ENCODE measurements around the gene MSANTD3. TPM values are rescaled to one million over a fixed set of nuclear protein-coding genes. Genes with fewer than 3 reads are reported as not detected.

Gene MSANTD3
- total and polyA plus RNA-seq, 7 experiments from 2014 or later: 3.5 to 13.4 (median 7.5) TPM

- peaks cover 0 to 7% (median 0%) of the 10 kb centered on the region in 7 donors for H3K4me1 Mint-ChIP-seq
Observed at GRCh38 chr9:100468041-100468440, 41.1 kb downstream of the MSANTD3 start.

DNA sequence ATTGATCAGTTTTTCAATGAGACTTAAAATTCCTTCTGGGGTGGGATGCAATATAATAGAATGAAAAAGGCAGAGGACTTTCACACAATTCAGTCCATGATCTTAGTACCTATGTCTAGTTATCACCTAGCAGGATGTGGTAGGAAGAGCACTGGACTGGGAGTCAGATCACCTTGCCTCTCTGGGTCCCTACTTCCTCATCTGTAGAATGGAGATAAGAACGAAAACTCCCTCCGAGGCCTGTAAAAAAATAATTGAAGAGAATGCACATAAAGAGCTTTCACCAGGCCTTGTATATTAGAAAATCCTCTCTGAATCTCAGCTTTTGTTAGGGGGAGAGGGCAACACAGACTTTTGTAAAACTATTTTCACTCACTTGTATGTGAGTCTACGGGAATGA, 45.3 kb downstream of the MSANTD3 start:
- H3K9me3 Mint-ChIP-seq: peaks cover 0 to 2% (median 0%) of the 10 kb centered on the region in 11 donors
- Histone ChIP-seq H3K4me3 (ENCODE audit: low read length) (no peak overlapping the region), H3K27ac (ENCODE audit: low read depth, low read length) (no peak overlapping the region), H3K9me3 (ENCODE audit: control insufficient read depth in 2 of 3, low read length in 3 of 3) (no peaks in the 10 kb centered on the region), H3K27me3 (ENCODE audit: control insufficient read depth in 2 of 2, insufficient read depth in 2 of 2, low read length in 2 of 2) (no peaks in the 10 kb centered on the region), H3K4me1 (ENCODE audit: control insufficient read depth in 2 of 2, insufficient read depth in 2 of 2, low read length in 2 of 2) (no peaks in the 10 kb centered on the region), H3K36me3 (ENCODE audit: control insufficient read depth in 2 of 3, insufficient read depth in 3 of 3, low read length in 3 of 3) (no peaks in the 10 kb centered on the region)
- peaks cover 0 to 12% (median 6%) of the 10 kb centered on the region in 7 donors for H3K4me1 Mint-ChIP-seq
- intact Hi-C loops (cut with micrococcal nuclease): no loop called here
- H3K4me3 Mint-ChIP-seq: peak overlapping the region; percentile 39 to 83 (median 66)
- H3K36me3 Mint-ChIP-seq: peaks cover 0 to 7% (median 0%) of the 10 kb centered on the region in 5 donors
- CTCF ChIA-PET: interaction anchor here (0.7 kb wide), 1 partner anchor 13 kb away, joined by 3 read pairs; no protein-coding TSS in a partner anchor
- ATAC-seq: no peak
- POLR2A ChIA-PET: no interaction called here
- DNase-seq: no peak
- H3K27me3 Mint-ChIP-seq: peaks cover 38 to 61% (median 49%) of the 10 kb centered on the region in 5 donors
- no peak overlapping the region for H3K27ac Mint-ChIP-seq

More at GRCh38 chr9:100468041-100468440, 41.1 kb downstream of the MSANTD3 start:
- intact Hi-C loops (cut with micrococcal nuclease): no loop called here
- DNase-seq: no peak
- Mint-ChIP-seq H3K27me3 (peaks cover 20 to 47% (median 25%) of the 10 kb centered on the region in 5 donors), H3K27ac (no peak overlapping the region), H3K36me3 (peaks cover 0 to 4% (median 0%) of the 10 kb centered on the region in 5 donors), H3K9me3 (no peaks in the 10 kb centered on the region), H3K4me3 (no peak overlapping the region)
- Histone ChIP-seq H3K27me3 (ENCODE audit: control insufficient read depth in 2 of 2, insufficient read depth in 2 of 2, low read length in 2 of 2) (no peaks in the 10 kb centered on the region), H3K4me3 (ENCODE audit: low read length) (no peak overlapping the region), H3K9me3 (ENCODE audit: control insufficient read depth in 2 of 3, low read length in 3 of 3) (no peaks in the 10 kb centered on the region), H3K4me1 (ENCODE audit: control insufficient read depth in 2 of 2, insufficient read depth in 2 of 2, low read length in 2 of 2) (no peaks in the 10 kb centered on the region), H3K27ac (ENCODE audit: low read depth, low read length) (no peak overlapping the region), H3K36me3 (ENCODE audit: control insufficient read depth in 2 of 3, insufficient read depth in 3 of 3, low read length in 3 of 3) (no peaks in the 10 kb centered on the region)
- no peak for ATAC-seq
- ChIA-PET POLR2A (no interaction called here), CTCF (no interaction called here)

- peak within 1 kb of the TSS; percentile 35 for H3K4me3 ChIP-seq (ENCODE audit: low read length)
- peaks cover 38 to 61% (median 51%) of the 10 kb centered on the region in 5 donors for H3K27me3 Mint-ChIP-seq
- CTCF ChIA-PET: interaction anchor here (0.7 kb wide), 1 partner anchor 14 kb away, joined by 3 read pairs; no protein-coding TSS in a partner anchor
Observed at GRCh38 chr9:100472788-100473275, 45.9 kb downstream of the MSANTD3 start, which contains the start of gene TMEFF1. TSS of gene TMEFF1 (plus strand) at chr9:100473149. CDS start at chr9:100473545, 396 bp downstream.

GRCh38 chr9:100473276-100474081, 46.5 kb downstream of the MSANTD3 start:
- ChIA-PET POLR2A (no interaction called here), CTCF (no interaction called here)
- peak; percentile 60 for ATAC-seq
- H3K36me3 ChIP-seq (ENCODE audit: control insufficient read depth in 2 of 3, insufficient read depth in 3 of 3, low read length in 3 of 3): no peaks in the 10 kb centered on the region
- Mint-ChIP-seq H3K36me3 (peaks cover 0 to 7% (median 0%) of the 10 kb centered on the region in 5 donors), H3K4me3 (peak overlapping the region; percentile 25 to 81 (median 72)), H3K27ac (no peak overlapping the region), H3K4me1 (peaks cover 0 to 12% (median 6%) of the 10 kb centered on the region in 7 donors), H3K27me3 (peaks cover 38 to 61% (median 53%) of the 10 kb centered on the region in 5 donors), H3K9me3 (peaks cover 0 to 2% (median 0%) of the 10 kb centered on the region in 11 donors)
- no peaks in the 10 kb centered on the region for H3K9me3 ChIP-seq (ENCODE audit: control insufficient read depth in 2 of 3, low read length in 3 of 3)
- peak in 8 of 9 donors; percentile 5 to 54 (median 21) for DNase-seq
- no peaks in the 10 kb centered on the region for H3K4me1 ChIP-seq (ENCODE audit: control insufficient read depth in 2 of 2, insufficient read depth in 2 of 2, low read length in 2 of 2)
- H3K27ac ChIP-seq (ENCODE audit: low read depth, low read length): no peak overlapping the region
- intact Hi-C loops (cut with micrococcal nuclease): no loop called here
- peak overlapping the region; percentile 35 for H3K4me3 ChIP-seq (ENCODE audit: low read length)
- no peaks in the 10 kb centered on the region for H3K27me3 ChIP-seq (ENCODE audit: control insufficient read depth in 2 of 2, insufficient read depth in 2 of 2, low read length in 2 of 2)

More at GRCh38 chr9:100472788-100473275, 45.9 kb downstream of the MSANTD3 start, which contains the start of gene TMEFF1:
- POLR2A ChIA-PET: no interaction called here
- no peaks in the 10 kb centered on the region for H3K36me3 ChIP-seq (ENCODE audit: control insufficient read depth in 2 of 3, insufficient read depth in 3 of 3, low read length in 3 of 3)
- H3K9me3 ChIP-seq (ENCODE audit: control insufficient read depth in 2 of 3, low read length in 3 of 3): no peaks in the 10 kb centered on the region
- H3K4me3 Mint-ChIP-seq: peak within 1 kb of the TSS; percentile 60 to 87 (median 76)
- ATAC-seq (peak; percentile 83), DNase-seq (peak in 8 of 9 donors; percentile 17 to 60 (median 26))
- H3K27ac ChIP-seq (ENCODE audit: low read depth, low read length): no peak within 1 kb of the TSS
- no peaks in the 10 kb centered on the region for H3K27me3 ChIP-seq (ENCODE audit: control insufficient read depth in 2 of 2, insufficient read depth in 2 of 2, low read length in 2 of 2)
- peaks cover 0 to 7% (median 0%) of the 10 kb centered on the region in 5 donors for H3K36me3 Mint-ChIP-seq
- no peaks in the 10 kb centered on the region for H3K4me1 ChIP-seq (ENCODE audit: control insufficient read depth in 2 of 2, insufficient read depth in 2 of 2, low read length in 2 of 2)
- H3K4me1 Mint-ChIP-seq: peaks cover 0 to 12% (median 6%) of the 10 kb centered on the region in 7 donors
- H3K9me3 Mint-ChIP-seq: peaks cover 0 to 2% (median 0%) of the 10 kb centered on the region in 11 donors
- intact Hi-C loops (cut with micrococcal nuclease): no loop called here
- H3K27ac Mint-ChIP-seq: no peak within 1 kb of the TSS

DNA sequence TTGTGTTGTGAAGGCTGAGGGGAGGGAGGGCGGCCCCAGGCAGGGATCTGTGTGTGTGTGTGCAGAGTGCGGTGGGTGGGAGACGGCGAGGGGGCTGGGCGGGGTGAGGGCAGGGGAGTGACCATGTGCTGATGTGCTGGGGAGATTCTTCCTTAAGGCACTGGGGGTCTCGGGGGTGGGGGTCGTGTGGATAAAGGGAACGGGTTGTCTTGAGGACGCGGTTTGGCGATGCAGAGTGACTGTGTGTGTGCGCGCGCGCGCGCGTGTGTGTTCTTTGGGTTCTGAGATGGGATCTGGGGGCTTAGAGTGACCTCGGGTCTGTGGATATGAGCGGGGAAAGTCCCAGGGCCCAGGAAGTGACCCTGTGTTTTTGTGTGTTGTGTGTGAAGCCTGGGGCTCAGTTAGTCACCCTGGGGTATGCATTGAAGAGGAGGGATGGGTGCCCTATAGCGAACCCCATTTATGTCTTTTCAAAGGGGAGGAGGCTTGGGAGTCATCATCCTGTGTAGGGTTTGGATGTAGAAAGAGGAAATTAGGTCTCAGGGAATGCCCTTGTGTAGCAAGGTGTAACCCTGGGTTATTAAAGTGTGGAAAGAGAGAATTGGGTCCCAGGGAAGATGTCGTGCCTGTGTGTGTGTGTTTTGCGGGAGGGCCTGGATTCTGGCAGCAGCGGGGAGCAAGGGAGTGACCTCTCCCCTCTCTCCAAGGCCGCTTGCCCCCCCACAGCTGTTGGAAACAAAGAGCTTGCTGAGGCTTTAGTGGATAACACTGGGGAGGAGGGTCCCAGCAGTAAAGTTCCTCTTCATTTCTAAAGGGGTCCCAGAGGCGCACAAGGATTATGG, 47.4 kb downstream of the MSANTD3 start:
- Histone ChIP-seq H3K27me3 (ENCODE audit: control insufficient read depth in 2 of 2, insufficient read depth in 2 of 2, low read length in 2 of 2) (no peaks in the 10 kb centered on the region), H3K4me1 (ENCODE audit: control insufficient read depth in 2 of 2, insufficient read depth in 2 of 2, low read length in 2 of 2) (no peaks in the 10 kb centered on the region), H3K9me3 (ENCODE audit: control insufficient read depth in 2 of 3, low read length in 3 of 3) (no peaks in the 10 kb centered on the region), H3K36me3 (ENCODE audit: control insufficient read depth in 2 of 3, insufficient read depth in 3 of 3, low read length in 3 of 3) (no peaks in the 10 kb centered on the region), H3K4me3 (ENCODE audit: low read length) (no peak overlapping the region), H3K27ac (ENCODE audit: low read depth, low read length) (no peak overlapping the region)
- Mint-ChIP-seq H3K4me3 (peak overlapping the region; percentile 60 to 87 (median 76)), H3K27me3 (peaks cover 46 to 57% (median 48%) of the 10 kb centered on the region in 5 donors), H3K27ac (peak overlapping the region in 1 of 9 donors; percentile 11), H3K4me1 (peaks cover 0 to 12% (median 6%) of the 10 kb centered on the region in 7 donors), H3K9me3 (peaks cover 0 to 4% (median 0%) of the 10 kb centered on the region in 11 donors), H3K36me3 (peaks cover 0 to 7% (median 0%) of the 10 kb centered on the region in 5 donors)
- intact Hi-C loops (cut with micrococcal nuclease): no loop called here
- ATAC-seq (peak; percentile 20), DNase-seq (no peak)
- ChIA-PET POLR2A (no interaction called here), CTCF (no interaction called here)

GRCh38 chr9:100474924-100475276, 48.0 kb downstream of the MSANTD3 start:
- Mint-ChIP-seq H3K27ac (no peak overlapping the region), H3K27me3 (peaks cover 42 to 55% (median 46%) of the 10 kb centered on the region in 5 donors), H3K9me3 (peaks cover 0 to 4% (median 0%) of the 10 kb centered on the region in 11 donors), H3K4me3 (peak overlapping the region in 4 of 10 donors; percentile 3 to 77 (median 64)), H3K36me3 (peaks cover 0 to 7% (median 0%) of the 10 kb centered on the region in 5 donors), H3K4me1 (peaks cover 0 to 12% (median 6%) of the 10 kb centered on the region in 7 donors)
- no peak for DNase-seq
- intact Hi-C loops (cut with micrococcal nuclease): no loop called here
- Histone ChIP-seq H3K27ac (ENCODE audit: low read depth, low read length) (no peak overlapping the region), H3K4me1 (ENCODE audit: control insufficient read depth in 2 of 2, insufficient read depth in 2 of 2, low read length in 2 of 2) (no peaks in the 10 kb centered on the region), H3K4me3 (ENCODE audit: low read length) (no peak overlapping the region), H3K27me3 (ENCODE audit: control insufficient read depth in 2 of 2, insufficient read depth in 2 of 2, low read length in 2 of 2) (no peaks in the 10 kb centered on the region), H3K9me3 (ENCODE audit: control insufficient read depth in 2 of 3, low read length in 3 of 3) (no peaks in the 10 kb centered on the region), H3K36me3 (ENCODE audit: control insufficient read depth in 2 of 3, insufficient read depth in 3 of 3, low read length in 3 of 3) (no peaks in the 10 kb centered on the region)
- ChIA-PET CTCF (no interaction called here), POLR2A (no interaction called here)
- ATAC-seq: no peak

Measured in naive thymus-derived CD4-positive, alpha-beta T cell (primary cell).